Endothelial cell (in vitro differentiated cells): ENCODE measurements around the gene FCHSD1. TPM values are rescaled to one million over a fixed set of nuclear protein-coding genes. Genes with fewer than 3 reads are reported as not detected.

Experiments used
- DNase-seq: peaks from one replicate; pipeline ENCODE4 v3.0.0; 2021; ENCODE audit warnings: low spot score
- H3K27ac Mint-ChIP-seq: one replicate; pipeline ENCODE4 v1.8.0; 2021; ENCODE audit warnings: mixed read lengths, inconsistent platforms; ENCODE audit not compliant: unreplicated experiment
- H3K27me3 Mint-ChIP-seq: one replicate; pipeline ENCODE4 v1.8.0; 2021; ENCODE audit warnings: mild to moderate bottlenecking, moderate library complexity, mixed read lengths, inconsistent platforms; ENCODE audit not compliant: unreplicated experiment
- H3K36me3 Mint-ChIP-seq: one replicate; pipeline ENCODE4 v1.8.0; 2021; ENCODE audit warnings: mild to moderate bottlenecking, low read depth, mixed read lengths, inconsistent platforms; ENCODE audit not compliant: unreplicated experiment
- H3K4me1 Mint-ChIP-seq: one replicate; pipeline ENCODE4 v1.8.0; 2021; ENCODE audit warnings: mild to moderate bottlenecking, mixed read lengths, inconsistent platforms; ENCODE audit not compliant: unreplicated experiment
- H3K4me3 Mint-ChIP-seq: one replicate; pipeline ENCODE4 v1.8.0; 2021; ENCODE audit warnings: mild to moderate bottlenecking, mixed read lengths, inconsistent platforms; ENCODE audit not compliant: unreplicated experiment
- H3K9me3 Mint-ChIP-seq: one replicate; pipeline ENCODE4 v1.8.0; 2021; ENCODE audit warnings: mixed read lengths, inconsistent platforms; ENCODE audit not compliant: unreplicated experiment
- total RNA-seq: library from RNA; stranded (reverse); fragmentation: NEBNext Ultra II Directional; extraction: Animal tissue kit (Norgen Biotek cat#: 25700); gene quantifications from one replicate; pipeline ENCODE4 v1.2.1, GENCODE V29; 2021; ENCODE audit not compliant: unreplicated experiment
- TF ChIP-seq, protein P1 (sequence below): fragments of 200-600 bp; sonication (generic); IDR thresholded peaks from one replicate; pipeline ENCODE4 v1.5.0; 2021; ENCODE audit warnings: antibody characterized with exemption; ENCODE audit not compliant: unreplicated experiment

FCHSD1 gene
- total RNA-seq, 1 donor from 2014 or later = 63.3 TPM

DNA sequence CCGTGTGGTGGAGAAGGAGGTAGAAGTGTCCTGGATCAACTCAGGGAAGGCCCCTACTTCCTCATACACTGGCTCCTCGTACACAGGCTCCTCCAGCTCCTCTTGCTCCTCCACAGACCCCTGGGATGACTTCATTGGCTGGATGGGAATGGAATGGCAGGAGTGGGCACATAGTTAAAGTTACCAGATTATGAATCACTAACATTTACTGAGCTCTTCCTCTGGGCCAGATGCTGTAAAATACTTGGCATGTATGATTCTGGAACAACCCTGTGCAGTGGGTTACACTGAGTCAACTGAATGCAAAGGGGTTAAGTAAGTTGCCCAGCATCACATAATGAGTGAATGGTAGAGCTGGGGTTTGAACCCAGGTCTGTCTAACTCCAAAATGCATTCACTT lies 3.1 kb upstream of the FCHSD1 start:
- Mint-ChIP-seq H3K36me3 (peaks cover 73% of the 10 kb centered on the region), H3K4me1 (peaks cover 25% of the 10 kb centered on the region), H3K27me3 (peaks cover 26% of the 10 kb centered on the region), H3K4me3 (no peak overlapping the region), H3K27ac (no peak overlapping the region), H3K9me3 (no peaks in the 10 kb centered on the region)
- no peak for DNase-seq
- TF ChIP-seq, protein P1, sequence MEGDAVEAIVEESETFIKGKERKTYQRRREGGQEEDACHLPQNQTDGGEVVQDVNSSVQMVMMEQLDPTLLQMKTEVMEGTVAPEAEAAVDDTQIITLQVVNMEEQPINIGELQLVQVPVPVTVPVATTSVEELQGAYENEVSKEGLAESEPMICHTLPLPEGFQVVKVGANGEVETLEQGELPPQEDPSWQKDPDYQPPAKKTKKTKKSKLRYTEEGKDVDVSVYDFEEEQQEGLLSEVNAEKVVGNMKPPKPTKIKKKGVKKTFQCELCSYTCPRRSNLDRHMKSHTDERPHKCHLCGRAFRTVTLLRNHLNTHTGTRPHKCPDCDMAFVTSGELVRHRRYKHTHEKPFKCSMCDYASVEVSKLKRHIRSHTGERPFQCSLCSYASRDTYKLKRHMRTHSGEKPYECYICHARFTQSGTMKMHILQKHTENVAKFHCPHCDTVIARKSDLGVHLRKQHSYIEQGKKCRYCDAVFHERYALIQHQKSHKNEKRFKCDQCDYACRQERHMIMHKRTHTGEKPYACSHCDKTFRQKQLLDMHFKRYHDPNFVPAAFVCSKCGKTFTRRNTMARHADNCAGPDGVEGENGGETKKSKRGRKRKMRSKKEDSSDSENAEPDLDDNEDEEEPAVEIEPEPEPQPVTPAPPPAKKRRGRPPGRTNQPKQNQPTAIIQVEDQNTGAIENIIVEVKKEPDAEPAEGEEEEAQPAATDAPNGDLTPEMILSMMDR = no peak

DNA sequence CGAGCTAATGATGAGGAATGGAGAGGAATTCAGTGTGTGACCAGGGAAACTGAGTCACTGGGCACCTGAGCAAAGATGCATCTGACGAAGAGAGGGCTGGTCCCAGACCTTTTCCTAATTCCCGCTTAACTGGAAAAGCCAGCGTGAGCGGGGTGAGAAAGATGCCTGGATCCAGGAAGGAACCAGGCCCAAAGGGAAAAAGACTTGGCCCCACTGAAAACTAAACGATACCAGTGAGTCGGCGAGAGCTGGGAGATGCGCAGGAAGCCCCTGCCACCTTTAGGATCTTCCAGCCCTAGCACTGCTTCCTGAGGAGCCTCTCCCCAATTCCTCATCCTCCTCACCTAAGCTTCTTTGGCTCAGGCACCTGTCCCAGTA lies 499 bp upstream of the FCHSD1 start:
- Mint-ChIP-seq H3K4me1 (peaks cover 24% of the 10 kb centered on the region), H3K27ac (peak overlapping the region; percentile 74), H3K36me3 (peaks cover 61% of the 10 kb centered on the region), H3K27me3 (peaks cover 23% of the 10 kb centered on the region), H3K4me3 (peak overlapping the region; percentile 81), H3K9me3 (no peaks in the 10 kb centered on the region)
- TF ChIP-seq, protein P1 = no peak
- DNase-seq = no peak

DNA sequence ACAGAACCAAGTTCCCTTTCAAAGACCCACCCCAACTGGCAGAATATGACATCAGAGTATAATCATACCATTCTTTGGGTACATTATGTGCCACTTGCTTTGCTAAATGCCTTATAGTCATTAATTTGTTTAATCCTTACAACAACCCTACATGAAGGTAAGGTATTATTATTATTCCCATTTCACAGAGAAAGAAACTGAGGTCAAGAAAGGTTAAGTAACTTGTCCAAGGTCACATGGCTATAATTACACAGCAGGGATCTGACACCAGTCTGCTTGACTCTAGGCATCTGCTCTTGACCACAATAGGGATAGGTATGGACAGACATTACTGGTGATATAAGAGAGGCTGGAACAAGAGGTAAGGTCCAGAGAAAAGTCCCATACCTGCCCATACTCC lies 1.2 kb downstream of the FCHSD1 start:
- H3K27ac Mint-ChIP-seq = no peak overlapping the region

DNA sequence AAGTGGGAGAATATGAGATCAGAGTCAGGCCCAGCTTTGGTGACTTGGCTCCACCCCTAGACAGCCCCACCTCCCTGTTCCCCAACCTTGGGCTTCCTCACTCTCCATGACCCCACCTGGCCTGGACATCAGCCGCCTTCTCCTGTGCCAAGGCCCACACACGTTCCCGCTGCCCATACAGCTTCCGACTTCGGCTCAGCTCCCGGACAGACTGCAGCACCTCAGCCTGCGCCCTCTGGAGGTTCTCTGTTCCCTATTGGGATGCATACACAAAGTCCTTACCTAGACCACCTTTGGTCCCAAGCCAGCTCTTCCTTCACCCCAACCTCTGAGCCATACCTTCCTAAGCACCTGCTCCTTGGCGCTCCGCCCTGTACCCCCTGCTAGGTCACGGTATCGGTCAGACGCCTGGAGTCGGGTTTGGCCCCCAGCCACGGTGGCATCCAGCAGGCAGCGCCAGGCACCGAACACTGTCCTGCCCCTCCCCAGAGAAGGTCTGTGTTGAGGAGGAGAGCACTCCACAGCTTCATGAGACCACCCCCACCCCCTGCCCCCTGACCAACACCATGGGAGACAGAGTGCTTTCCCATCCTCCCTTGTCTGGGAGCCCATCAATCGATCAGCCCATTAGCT lies 2.0 kb downstream of the FCHSD1 start:
- Mint-ChIP-seq H3K4me1 (peaks cover 19% of the 10 kb centered on the region), H3K4me3 (no peak overlapping the region), H3K27me3 (peaks cover 12% of the 10 kb centered on the region), H3K36me3 (peaks cover 51% of the 10 kb centered on the region), H3K27ac (peak overlapping the region; percentile 67), H3K9me3 (no peaks in the 10 kb centered on the region)
- DNase-seq = no peak
- TF ChIP-seq, protein P1 = no peak

More for the DNA sequence above, 1.2 kb downstream of the FCHSD1 start:
- H3K4me1 Mint-ChIP-seq = peaks cover 19% of the 10 kb centered on the region
- no peak for DNase-seq
- H3K27me3 Mint-ChIP-seq = peaks cover 15% of the 10 kb centered on the region
- H3K4me3 Mint-ChIP-seq = peak overlapping the region; percentile 85
- H3K36me3 Mint-ChIP-seq = peaks cover 55% of the 10 kb centered on the region
- TF ChIP-seq, protein P1 = no peak
- H3K9me3 Mint-ChIP-seq = no peaks in the 10 kb centered on the region

DNA sequence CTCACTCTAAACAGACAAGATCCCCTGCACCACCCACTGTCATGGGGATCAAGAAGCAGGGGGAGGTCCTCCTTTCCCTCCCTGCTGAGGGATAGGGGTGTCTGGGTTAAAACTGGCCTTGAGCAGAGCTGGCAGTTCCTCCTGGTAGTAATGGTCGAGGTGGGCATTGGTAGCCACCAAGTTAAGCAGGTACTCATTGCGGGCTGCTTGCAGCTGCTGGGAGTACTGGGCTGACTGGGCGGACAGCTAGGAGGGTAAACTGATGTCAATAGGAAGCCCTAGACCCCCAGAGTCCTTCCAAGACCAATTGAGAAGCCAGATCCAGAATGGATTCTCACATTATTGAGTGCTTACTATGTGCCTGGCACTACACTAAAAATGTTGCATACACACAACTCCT lies 3.4 kb downstream of the FCHSD1 start:
- Mint-ChIP-seq H3K27me3 (peaks cover 7% of the 10 kb centered on the region), H3K36me3 (peaks cover 43% of the 10 kb centered on the region), H3K9me3 (no peaks in the 10 kb centered on the region)

More for the DNA sequence above, 3.4 kb downstream of the FCHSD1 start:
- DNase-seq = no peak
- H3K4me1 Mint-ChIP-seq = peaks cover 19% of the 10 kb centered on the region
- H3K4me3 Mint-ChIP-seq = peak overlapping the region; percentile 12
- no peak overlapping the region for H3K27ac Mint-ChIP-seq
- TF ChIP-seq, protein P1 = no peak
